ENCODE data around the gene WDR75.
"Not testable (repeated sequence)": the region's sequence is repeated elsewhere in the genome, so short reads cannot be mapped to it uniquely, and the experiment has no call there.

WDR75 gene

GRCh38 chr2:189421644-189422043 lies 19.6 kb upstream of the WDR75 start:
- no peaks in the 10 kb centered on the region for H3K4me1 ChIP-seq (ENCODE audit: low read depth, poor library complexity, severe bottlenecking)
- no peak overlapping the region for H3K4me3 ChIP-seq (IDR thresholded peaks at IDR 0.05; ENCODE audit: insufficient read depth, low read depth, low read length)
- no peaks in the 10 kb centered on the region for H4K20me1 ChIP-seq (ENCODE audit: insufficient read depth)
- H3K27me3 ChIP-seq (ENCODE audit: insufficient read depth, low read depth) = no peaks in the 10 kb centered on the region
- H3K36me3 ChIP-seq (ENCODE audit: insufficient read depth) = no peaks in the 10 kb centered on the region
- no peak overlapping the region for H2AFZ ChIP-seq (ENCODE audit: low read depth)
- no peak overlapping the region for H3K4me2 ChIP-seq
- H3K9ac ChIP-seq = no peak overlapping the region
- no peak overlapping the region for H3K27ac ChIP-seq
- no peaks in the 10 kb centered on the region for H3K79me2 ChIP-seq (ENCODE audit: insufficient read depth, low read depth)
- TF ChIP-seq CTCF (conservative IDR thresholded peaks at IDR 0.05; ENCODE audit: low read depth, low read length) = no peak

- Histone ChIP-seq H4K20me1 (ENCODE audit: insufficient read depth) (no peaks in the 10 kb centered on the region), H3K4me3 (IDR thresholded peaks at IDR 0.05; ENCODE audit: insufficient read depth, low read depth, low read length) (no peak overlapping the region), H3K36me3 (ENCODE audit: insufficient read depth) (no peaks in the 10 kb centered on the region), H2AFZ (ENCODE audit: low read depth) (no peak overlapping the region), H3K9ac (no peak overlapping the region), H3K27me3 (ENCODE audit: insufficient read depth, low read depth) (no peaks in the 10 kb centered on the region), H3K79me2 (ENCODE audit: insufficient read depth, low read depth) (no peaks in the 10 kb centered on the region), H3K27ac (no peak overlapping the region), H3K4me2 (no peak overlapping the region), H3K4me1 (ENCODE audit: low read depth, poor library complexity, severe bottlenecking) (no peaks in the 10 kb centered on the region)
- TF ChIP-seq CTCF (conservative IDR thresholded peaks at IDR 0.05; ENCODE audit: low read depth, low read length) = no peak
Measured at GRCh38 chr2:189424961-189425360, 16.3 kb upstream of the WDR75 start.

- Histone ChIP-seq H2AFZ (ENCODE audit: low read depth) (no peak overlapping the region), H3K4me2 (no peak overlapping the region), H3K9ac (no peak overlapping the region), H3K79me2 (ENCODE audit: insufficient read depth, low read depth) (no peaks in the 10 kb centered on the region), H3K4me1 (ENCODE audit: low read depth, poor library complexity, severe bottlenecking) (no peaks in the 10 kb centered on the region), H4K20me1 (ENCODE audit: insufficient read depth) (no peaks in the 10 kb centered on the region), H3K36me3 (ENCODE audit: insufficient read depth) (no peaks in the 10 kb centered on the region), H3K27me3 (ENCODE audit: insufficient read depth, low read depth) (no peaks in the 10 kb centered on the region), H3K27ac (no peak overlapping the region), H3K4me3 (IDR thresholded peaks at IDR 0.05; ENCODE audit: insufficient read depth, low read depth, low read length) (no peak overlapping the region)
- TF ChIP-seq CTCF (conservative IDR thresholded peaks at IDR 0.05; ENCODE audit: low read depth, low read length) = no peak
Measured at GRCh38 chr2:189425676-189426075, 15.6 kb upstream of the WDR75 start.

GRCh38 chr2:189426886-189427285 lies 14.4 kb upstream of the WDR75 start:
- Histone ChIP-seq H3K27me3 (ENCODE audit: insufficient read depth, low read depth) (no peaks in the 10 kb centered on the region), H2AFZ (ENCODE audit: low read depth) (no peak overlapping the region), H3K9ac (no peak overlapping the region), H3K4me3 (IDR thresholded peaks at IDR 0.05; ENCODE audit: insufficient read depth, low read depth, low read length) (no peak overlapping the region), H3K79me2 (ENCODE audit: insufficient read depth, low read depth) (no peaks in the 10 kb centered on the region), H4K20me1 (ENCODE audit: insufficient read depth) (no peaks in the 10 kb centered on the region), H3K4me2 (no peak overlapping the region), H3K36me3 (ENCODE audit: insufficient read depth) (no peaks in the 10 kb centered on the region), H3K27ac (no peak overlapping the region), H3K4me1 (ENCODE audit: low read depth, poor library complexity, severe bottlenecking) (no peaks in the 10 kb centered on the region)
- no peak for TF ChIP-seq CTCF (conservative IDR thresholded peaks at IDR 0.05; ENCODE audit: low read depth, low read length)

GRCh38 chr2:189427872-189428271 lies 13.4 kb upstream of the WDR75 start:
- H3K27me3 ChIP-seq (ENCODE audit: insufficient read depth, low read depth) = no peaks in the 10 kb centered on the region
- no peaks in the 10 kb centered on the region for H3K4me1 ChIP-seq (ENCODE audit: low read depth, poor library complexity, severe bottlenecking)
- H3K27ac ChIP-seq = no peak overlapping the region
- no peaks in the 10 kb centered on the region for H4K20me1 ChIP-seq (ENCODE audit: insufficient read depth)
- H3K79me2 ChIP-seq (ENCODE audit: insufficient read depth, low read depth) = no peaks in the 10 kb centered on the region
- H3K4me3 ChIP-seq (IDR thresholded peaks at IDR 0.05; ENCODE audit: insufficient read depth, low read depth, low read length) = no peak overlapping the region
- H2AFZ ChIP-seq (ENCODE audit: low read depth) = no peak overlapping the region
- H3K4me2 ChIP-seq = no peak overlapping the region
- no peaks in the 10 kb centered on the region for H3K36me3 ChIP-seq (ENCODE audit: insufficient read depth)
- H3K9ac ChIP-seq = no peak overlapping the region
- no peak for TF ChIP-seq CTCF (conservative IDR thresholded peaks at IDR 0.05; ENCODE audit: low read depth, low read length)

GRCh38 chr2:189430448-189430847 lies 10.8 kb upstream of the WDR75 start:
- not testable (repeated sequence) for H3K4me2 ChIP-seq; H2AFZ ChIP-seq (ENCODE audit: low read depth); H3K4me1 ChIP-seq (ENCODE audit: low read depth, poor library complexity, severe bottlenecking); H3K36me3 ChIP-seq (ENCODE audit: insufficient read depth); H3K27ac ChIP-seq; H3K79me2 ChIP-seq (ENCODE audit: insufficient read depth, low read depth); H3K9ac ChIP-seq; H3K27me3 ChIP-seq (ENCODE audit: insufficient read depth, low read depth); H4K20me1 ChIP-seq (ENCODE audit: insufficient read depth); H3K4me3 ChIP-seq (IDR thresholded peaks at IDR 0.05; ENCODE audit: insufficient read depth, low read depth, low read length)

GRCh38 chr2:189435803-189436202 lies 5.5 kb upstream of the WDR75 start:
- not testable (repeated sequence) for H2AFZ ChIP-seq (ENCODE audit: low read depth); H3K36me3 ChIP-seq (ENCODE audit: insufficient read depth); H3K4me3 ChIP-seq (IDR thresholded peaks at IDR 0.05; ENCODE audit: insufficient read depth, low read depth, low read length); H3K27me3 ChIP-seq (ENCODE audit: insufficient read depth, low read depth); H3K4me1 ChIP-seq (ENCODE audit: low read depth, poor library complexity, severe bottlenecking); H3K27ac ChIP-seq; H3K4me2 ChIP-seq; H4K20me1 ChIP-seq (ENCODE audit: insufficient read depth); H3K79me2 ChIP-seq (ENCODE audit: insufficient read depth, low read depth); H3K9ac ChIP-seq
